D341Med (cell line): ENCODE data around the gene FBXO44.

ENCODE experiments used
- DNase-seq: peaks from one replicate; pipeline ENCODE4 v3.0.0; 2012; ENCODE audit warnings: low spot score

FBXO44 gene

DNA sequence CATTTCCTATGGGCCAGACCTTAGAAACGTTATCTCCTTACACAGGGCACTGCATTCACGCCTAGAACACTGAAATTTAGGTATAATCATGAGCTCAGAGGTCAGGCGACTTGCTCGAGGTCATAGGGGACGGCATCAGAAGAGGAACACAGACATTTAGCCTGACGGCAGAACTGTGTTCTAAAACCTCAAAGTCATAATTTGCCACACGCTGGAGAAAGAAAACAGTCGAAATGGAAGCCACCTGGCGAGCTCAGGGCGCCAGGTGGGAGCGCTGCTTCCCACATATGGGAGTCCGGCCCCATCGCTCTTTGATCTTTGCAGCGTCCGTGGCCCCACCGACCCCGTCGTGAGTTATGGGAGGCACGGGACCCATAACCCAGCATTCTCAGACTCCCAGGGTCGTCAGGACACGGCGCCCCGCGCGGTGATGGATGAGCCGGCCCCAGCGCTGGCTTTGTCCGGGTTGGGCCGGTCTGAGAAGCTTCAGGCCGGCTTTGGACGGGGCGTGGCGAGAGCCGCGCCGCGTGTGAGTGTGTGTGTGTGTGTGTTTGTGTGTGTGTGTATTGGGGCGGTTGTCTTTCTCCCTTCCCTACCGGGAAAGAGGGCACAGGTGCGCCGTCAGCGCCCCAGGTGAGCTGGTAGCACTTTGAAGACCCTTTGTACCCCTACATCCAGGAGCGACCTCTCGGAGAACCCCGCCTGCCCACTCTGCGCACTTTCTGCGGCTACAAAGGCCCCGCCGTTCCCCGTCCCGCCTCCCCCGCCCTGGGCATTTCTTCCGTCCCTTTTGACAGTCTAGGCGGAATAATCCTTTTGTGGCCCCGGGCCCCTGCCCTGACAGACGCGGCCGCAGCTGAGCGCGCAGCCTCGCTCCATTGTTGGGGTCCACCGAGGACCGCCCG is 36.0 kb downstream of the FBXO44 start:
- DNase-seq = no peak

DNA sequence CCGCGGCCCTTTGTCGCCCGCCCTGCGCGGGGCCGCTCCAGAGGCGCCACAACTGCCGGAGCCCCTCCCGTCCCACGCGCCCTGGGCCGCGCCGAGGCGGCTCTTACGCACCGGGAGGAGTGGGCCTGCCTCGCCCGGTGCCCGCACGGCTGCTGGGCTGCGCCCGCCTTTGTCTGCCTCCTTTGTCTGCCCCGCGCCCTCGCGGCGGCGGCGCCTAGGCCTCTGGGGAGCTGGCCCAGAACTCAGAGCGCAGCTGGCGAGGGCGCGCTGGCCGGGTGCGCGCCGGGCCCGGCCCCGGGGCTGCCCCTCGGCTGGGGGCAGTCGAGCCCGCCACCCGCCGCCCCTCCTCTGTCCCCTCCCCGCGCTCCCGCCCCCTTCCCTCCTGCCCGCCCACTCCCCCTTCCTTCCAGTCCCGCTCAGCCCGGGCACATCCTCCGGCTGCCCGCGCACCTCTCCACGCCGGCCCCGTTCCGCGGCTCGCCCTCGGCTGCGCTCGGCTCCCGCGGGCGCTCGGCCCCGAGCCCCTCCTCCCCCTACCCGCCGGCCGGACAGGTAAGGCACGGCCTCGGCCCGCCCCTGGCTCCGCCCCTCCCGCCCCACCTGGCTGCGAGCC is 36.7 kb downstream of the FBXO44 start, which contains the start of gene DRAXIN:
Gene DRAXIN, plus strand, starts transcription at position 409 of the 613 bp plus-strand sequence. CDS start 14,549 bp downstream, outside the sequence.
- DNase-seq = peak; percentile 86

DNA sequence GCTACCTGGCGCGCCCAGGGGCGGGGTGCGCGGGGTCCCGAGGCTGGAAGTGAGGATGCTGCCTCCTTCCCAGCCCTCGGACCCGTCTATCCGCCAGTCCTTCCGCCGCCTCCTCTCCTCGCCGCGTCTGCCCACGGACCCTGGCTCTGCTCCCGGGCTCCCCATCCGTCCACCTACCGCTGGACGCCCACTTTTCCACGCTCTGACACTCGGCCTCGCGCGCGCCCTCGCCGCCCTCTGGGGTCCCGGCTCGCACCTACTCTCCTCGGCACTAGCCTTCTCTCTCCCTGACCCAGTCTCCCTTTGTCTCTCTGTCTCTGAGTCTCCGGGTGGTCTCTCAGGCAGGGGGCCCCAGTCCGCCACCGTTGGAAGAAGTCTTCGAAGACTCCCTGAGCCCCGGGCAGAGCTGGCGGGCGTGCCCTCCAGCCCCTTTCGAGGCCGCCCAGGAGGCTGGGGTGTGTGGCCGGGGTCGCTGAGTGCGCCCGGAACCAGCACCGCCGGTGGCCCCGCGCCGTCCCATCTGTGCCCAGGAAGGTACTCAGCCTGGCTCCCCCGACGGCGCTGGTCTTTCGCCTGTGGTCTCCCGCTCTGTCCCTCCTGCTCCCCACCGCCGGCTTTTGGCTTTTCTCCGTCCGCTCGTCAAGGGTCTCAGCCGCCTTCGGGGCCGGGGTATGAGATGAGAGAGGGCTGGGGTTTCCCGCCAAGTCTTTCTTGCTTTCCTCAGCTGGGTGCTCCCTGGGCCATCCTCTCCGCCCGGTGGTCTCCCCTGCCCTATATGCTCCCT is 37.4 kb downstream of the FBXO44 start:
- DNase-seq = no peak

DNA sequence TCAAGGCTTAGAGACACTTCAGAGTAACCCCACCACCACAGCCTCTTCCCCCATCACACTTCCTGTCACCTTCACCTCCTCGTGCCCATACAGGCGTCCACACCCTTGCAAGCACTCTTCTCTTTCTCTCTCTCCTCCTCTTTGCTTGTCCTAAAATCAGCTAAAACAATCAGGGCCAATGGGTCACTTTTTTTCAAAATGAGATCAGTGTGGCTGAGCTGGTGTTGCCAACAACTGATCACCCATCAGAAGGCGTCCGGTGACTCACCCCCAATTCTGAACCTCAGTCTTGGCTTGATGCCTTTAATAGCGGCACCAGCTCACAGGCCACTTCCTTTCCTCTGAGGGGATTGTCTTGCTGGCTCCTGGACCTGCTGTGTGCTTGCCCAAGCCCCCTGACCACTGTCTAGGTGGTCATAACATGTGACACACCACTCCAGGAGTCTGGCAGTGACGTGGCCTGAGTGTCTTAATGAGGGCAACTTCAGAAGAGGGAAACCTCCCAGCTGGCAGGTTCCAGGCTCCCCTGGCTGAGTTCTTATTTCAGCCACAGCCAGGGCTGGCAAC is 38.4 kb downstream of the FBXO44 start:
- DNase-seq = no peak

DNA sequence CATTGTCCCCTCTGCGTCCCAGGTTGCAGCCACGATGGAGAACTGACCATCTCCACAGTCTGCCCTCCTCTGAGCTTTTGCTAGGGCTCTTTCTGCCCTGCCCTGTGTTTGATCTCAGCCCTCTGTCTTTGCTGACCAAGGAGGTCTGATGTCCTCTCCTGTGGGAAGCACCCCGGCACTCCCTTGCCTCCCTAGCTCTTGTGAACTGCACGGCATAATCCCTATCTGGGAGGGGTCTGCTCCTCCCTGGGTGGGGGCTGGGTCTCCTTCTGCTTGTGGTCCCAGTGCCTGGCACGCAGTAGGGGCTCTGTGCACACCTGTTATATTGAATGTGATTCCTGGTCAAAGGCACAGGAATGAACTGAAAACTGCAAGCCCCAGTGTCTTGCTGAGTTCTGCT is 39.2 kb downstream of the FBXO44 start:
- DNase-seq = no peak

DNA sequence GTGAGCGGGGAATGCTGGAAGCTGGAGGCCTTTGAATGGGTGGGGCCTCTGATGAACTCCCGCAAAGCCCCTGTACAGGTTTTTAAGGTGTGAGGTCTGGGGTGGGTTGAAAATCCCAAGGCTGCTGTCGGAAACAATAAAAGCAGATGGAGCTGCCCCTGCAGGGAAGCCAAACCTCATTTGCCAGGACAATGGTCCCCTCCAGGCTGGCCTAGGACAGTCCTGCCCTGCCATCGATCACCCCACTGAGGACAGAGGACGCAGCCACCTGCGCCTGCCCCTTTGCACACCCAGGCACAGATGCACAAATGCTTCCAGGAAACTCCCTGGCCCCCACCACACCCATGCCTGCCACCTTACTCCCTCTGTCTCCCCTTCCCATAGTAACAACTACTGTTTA is 41.2 kb downstream of the FBXO44 start:
- DNase-seq = no peak

DNA sequence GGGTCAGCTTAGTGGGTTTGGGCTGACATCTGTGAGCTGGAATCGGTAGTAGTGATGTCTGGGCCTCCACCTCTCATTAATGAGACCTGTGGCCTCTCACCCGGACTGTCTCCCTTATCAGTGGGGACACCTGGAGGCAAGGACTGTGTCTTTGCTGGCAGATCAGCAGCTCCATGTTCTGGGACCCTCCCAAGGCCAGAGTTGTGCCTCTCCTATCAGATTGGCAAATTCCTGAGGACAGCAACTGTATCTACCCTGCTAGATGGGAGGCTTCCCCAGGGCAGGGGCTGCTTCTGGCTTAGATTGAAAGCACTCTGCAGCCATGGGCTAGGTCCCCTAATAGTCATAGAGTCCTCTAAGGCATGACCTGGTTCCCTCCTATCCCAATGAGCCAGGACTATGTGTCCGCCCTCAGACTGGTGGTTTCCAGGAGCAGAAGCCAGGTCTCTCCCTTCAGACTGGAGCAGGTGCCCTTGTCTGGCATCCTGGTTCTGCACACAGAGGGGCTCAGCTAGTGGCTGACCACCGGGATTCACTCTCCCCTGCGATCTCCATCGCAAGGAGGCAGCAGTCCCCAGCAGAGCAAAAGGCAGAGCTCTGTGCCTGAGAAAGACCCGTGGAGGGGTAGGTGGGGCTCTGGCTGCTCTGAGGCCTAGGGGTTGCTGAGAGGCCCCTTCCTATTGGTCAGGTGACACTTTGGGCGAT is 42.7 kb downstream of the FBXO44 start:
- DNase-seq = no peak

DNA sequence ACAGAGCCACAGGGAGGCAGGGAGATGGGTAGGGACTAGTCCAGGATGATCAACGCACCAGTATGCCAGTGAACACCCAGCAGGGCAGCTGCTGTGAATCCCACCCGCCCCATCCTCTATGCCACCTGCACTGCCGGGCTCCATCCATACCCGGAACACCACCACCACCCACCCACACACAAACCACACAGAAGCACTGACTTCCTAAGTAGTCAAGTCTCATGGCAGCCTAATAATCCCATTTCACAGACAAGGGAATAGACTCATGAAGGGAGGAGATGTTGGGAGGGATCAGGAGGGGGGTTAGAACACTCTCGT is 43.2 kb downstream of the FBXO44 start:
- no peak for DNase-seq

DNA sequence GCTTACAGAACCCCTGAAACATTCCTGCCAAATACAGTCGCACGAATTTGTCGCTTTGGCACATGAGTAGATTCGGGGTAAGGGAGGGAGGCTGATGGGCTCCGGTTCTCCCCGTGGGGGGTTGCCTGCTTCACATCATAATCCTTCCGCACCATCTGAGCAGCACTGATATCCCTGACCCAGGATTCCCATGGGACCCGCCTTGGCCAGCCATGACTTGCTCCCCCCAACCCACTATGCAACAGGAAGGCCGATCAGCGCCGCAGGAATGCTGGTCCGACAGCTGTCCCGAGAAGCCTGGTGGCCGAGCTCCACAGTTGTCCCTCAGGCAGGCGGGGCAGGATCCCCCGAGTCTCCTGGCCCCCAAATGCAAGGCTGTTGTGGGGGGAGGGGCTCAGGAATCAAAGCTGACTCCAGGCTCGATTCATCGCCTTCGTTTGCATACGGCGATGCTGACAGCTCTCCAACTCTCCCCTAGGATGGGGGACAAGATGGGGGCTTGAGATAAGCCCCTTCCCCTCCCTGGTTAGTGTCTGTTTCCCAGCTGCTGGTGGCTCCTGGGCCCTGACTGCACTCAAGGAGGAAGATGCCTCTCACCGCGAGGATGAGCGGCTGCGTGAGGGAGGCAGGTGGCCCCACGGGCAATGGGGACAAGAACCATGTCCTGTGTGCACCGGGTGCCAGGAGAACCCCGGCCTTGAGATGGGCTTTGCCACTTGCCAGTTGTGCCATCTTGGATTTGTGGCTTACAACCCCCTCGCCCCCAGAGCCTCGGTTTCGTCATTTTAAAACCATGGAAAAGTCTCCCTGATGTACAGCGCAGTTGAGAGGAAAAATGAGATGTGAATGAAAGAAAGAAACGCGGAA is 46.2 kb downstream of the FBXO44 start:
- no peak for DNase-seq

DNA sequence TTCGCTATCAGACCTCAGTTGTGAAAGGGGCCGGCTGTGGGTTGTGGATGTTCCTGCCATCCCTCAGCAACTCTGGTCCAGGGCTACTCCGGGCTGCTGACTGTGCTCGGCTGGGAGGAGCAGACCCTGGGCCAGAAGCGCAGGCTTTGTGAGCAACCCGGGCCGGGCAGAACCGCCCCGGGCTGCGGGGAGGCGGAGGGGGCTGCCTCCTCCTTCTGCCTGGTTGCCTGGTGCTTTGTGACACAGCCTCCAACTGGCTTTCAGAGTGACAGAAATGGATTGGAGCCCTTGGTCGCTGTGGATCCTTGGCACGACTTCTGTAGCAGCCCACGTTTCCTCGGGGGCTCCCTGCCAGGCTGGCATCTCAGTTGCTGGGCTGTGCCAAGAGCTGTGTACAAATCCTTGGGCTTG is 46.9 kb downstream of the FBXO44 start:
- no peak for DNase-seq

DNA sequence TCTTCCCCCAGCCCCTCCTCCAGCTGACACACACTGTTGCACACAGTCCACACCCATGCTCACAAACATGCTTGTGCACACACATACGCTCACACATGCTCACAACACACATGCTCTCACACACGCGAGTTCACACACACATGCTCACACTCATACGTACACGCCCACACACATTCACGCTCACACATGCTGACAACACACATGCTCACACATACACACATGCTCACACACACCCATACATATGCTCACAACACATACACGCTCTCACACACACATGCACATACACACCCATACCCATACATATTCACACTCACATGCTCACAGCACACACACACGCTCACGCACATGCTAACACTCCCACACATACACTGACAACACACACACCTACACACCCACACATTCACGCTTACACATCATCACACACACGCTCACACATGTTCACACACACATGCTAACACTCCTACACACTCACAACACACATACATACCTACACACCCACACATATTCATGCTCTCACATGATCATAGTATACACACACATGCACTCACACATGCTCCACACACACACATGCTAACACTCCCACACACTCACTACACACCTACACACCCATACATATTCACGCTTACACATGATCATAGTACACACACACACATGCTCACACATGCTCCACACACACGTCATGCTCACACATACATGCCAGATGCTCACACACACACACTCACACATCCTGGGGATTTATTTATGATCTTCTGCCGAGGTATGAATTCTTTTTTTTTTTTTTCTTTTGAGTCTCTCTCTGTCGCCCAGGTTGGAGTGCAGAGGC is 47.5 kb downstream of the FBXO44 start:
- DNase-seq = no peak

DNA sequence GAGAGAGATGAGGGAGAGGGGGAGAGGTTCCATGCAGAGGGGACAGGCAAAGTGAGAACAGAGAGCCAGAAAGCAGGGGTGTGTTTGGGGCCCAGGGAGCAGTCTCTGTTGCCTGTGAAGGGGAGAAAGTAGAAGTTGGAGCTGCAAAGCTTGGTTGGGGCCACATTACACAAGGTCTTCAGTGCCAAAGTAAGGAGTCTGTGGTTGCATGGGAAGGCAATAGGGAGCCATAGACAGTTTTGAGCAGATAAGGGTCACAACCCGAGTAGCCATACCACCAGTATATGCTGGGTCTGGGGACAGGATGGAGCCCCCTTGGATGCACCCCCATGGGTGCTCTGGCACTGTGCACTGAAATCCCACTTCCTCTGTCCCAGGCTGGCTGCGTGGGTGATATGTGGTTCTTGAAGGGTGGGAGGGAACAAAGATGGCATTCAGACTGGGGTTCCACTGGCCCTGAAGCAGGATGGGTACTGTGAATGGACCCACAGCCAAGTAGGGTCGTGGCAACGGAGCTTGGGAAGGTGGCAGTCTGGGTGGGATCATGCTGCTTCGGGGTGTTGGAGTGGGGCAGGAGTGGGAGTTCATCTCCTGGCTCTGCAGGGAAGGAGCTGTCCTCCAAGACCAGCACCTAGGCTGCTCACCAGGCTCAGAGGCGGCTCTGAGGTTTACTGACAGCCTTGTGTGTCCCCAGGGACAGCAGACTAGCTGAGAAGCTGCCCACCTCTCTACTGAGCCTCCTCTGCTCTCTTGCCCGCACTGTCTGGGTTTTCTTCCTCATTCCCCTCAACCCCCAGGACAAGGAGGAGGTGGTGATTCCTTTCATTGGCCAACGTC is 48.9 kb downstream of the FBXO44 start:
- no peak for DNase-seq

DNA sequence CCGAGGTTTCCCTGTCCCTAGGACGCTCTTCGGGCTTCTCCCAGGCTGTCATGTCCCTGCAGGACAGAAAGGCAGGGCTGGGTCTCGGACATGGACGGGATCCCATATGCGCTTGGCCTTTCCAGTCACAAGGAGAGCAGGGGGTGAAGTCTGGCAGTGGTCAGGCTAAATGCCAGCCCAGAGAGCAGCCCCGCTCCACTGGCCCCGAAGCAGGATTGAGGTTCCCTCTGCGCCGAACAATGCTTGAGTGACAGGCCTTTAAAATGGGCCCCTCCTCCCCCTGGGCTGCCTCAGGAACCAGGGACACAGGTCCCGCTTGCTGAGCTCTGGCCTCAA is 49.5 kb downstream of the FBXO44 start:
- no peak for DNase-seq

DNA sequence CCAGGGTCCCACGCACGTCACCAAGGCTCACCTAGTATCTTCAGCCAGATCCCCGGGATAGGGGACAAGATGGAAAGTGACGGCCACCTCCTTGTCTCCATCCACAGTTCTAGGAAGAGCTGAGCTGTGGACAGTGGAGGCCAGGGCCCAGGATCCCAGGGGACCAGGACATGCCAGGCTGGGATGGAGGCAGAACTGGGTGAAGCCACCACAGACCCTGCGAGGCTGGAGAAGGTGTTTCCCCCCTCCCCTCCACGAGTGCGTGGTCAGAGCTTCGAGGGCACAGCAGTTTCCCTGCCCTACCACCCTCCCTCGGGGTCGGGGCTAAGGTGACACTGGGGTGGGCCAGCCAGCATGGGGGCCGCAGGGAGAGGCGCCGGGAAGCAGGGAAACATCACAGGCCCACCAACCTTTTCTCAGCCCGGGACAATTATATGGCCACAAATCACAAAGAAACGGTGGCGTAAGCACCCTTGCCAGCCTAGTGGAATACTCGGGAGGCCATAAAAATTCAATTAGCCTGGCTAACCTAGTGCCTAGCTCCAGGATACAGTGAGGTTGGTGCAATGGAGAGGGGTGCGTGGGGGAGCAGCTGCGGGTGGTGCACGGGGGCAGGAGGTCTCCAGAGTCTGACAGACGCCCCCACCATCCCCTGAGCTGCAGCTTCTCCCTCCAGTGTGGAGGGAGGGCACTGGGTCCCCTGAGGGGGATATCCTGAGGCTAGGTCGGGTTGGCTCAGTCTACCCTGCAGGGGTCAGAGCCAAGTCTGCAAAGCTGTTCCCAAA is 50.2 kb downstream of the FBXO44 start:
- DNase-seq = no peak

DNA sequence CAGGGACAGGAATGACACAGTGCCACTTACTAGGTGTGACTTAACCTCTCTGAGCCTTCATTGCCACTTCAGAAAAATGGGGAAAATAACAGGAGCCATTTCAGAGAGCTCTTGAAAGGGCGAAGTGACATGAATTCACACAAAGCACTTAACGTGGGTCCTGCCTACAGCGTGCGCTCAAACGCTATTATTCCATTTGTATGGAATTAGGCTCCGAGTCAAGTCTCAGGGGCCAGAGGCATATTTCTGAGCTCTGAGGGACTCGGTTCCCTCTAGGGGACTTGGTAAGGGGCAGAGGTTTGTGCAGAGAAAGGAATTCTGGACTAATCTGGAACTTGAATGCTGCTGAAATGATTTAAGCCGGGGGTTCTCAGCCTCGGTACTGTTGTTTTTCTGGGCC is 50.9 kb downstream of the FBXO44 start:
- DNase-seq = no peak

DNA sequence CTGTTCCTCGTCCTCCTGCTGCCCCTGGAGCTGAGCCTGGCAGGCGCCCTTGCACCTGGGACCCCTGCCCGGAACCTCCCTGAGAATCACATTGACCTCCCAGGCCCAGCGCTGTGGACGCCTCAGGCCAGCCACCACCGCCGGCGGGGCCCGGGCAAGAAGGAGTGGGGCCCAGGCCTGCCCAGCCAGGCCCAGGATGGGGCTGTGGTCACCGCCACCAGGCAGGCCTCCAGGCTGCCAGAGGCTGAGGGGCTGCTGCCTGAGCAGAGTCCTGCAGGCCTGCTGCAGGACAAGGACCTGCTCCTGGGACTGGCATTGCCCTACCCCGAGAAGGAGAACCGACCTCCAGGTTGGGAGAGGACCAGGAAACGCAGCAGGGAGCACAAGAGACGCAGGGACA is 51.6 kb downstream of the FBXO44 start:
- DNase-seq = no peak

DNA sequence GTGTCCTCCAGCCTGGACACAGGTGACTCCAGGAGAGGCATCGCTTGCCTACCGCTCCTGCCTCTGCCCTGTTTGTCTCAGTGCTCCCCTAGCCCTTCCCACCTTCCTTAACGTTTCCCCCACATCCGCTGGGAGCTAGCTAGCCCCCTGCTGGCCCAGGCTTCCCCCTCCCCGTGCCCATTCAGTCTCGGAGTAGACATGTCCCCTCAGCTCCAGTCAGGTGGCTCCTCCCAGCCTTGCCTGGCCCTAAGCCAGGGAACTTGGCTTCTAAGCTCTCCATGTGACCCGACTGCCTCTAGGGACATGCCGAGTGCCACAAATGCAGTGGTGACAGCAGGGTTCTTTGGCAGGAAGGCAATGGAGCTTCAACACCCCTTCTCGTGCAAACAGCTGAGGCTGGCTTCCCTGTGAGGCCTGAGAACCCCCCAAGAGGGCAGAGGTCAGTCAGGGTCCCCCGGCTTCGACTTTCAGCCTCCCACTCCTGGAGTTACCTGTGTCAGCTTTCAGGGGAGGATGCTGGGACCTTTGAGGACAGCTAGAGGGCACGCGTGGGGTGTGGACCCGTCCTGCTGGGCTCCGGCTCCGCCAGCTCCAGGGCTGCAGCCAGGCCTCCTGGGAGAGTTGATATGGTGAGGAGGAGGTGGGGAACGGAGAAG is 53.1 kb downstream of the FBXO44 start:
- DNase-seq = peak; percentile 86
